MM.1S (cell line): ENCODE data around the gene C1orf50.

Experiments
- EZH2 ChIP-seq: fragments of 300-600 bp; sonication (generic); optimal IDR thresholded peaks from 2 replicates; pipeline ENCODE3; 2017; ENCODE audit warnings: low read depth, mild to moderate bottlenecking, antibody characterized with exemption, low read length, mixed read lengths
- TF ChIP-seq, protein P1 (sequence below): fragments of 300-600 bp; sonication (generic); IDR thresholded peaks from 2 replicates; pipeline ENCODE4 v1.5.1; 2016; ENCODE audit warnings: antibody characterized with exemption, low read length, mixed read lengths

DNA sequence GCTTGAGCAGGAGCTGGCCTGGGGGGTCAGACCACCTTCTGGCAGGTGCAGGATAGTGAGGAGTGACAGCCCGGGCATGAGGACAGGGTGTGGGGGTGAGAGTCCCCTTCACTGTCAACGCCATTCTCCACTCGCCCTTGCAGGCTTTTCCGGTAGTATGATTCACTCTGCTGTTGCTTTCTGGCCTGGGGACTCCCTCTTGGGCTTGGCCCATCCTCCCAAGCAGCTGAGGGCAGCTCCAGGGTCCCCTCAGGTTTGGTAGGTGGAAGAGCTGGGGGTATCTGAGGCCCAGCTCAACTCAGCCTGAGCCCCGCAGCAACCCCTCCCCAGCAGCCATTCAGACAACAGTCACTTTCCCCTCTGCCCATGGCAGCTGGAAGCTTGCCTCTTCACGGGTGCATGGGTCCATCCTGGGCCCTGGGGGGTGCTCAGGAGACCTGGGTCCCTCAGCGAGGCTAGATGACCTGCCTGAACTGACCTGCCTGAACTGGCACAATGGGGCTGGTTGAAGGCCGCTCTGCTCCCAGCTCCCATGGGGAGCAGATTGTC is 28.3 kb upstream of the C1orf50 start:
- no peak for TF ChIP-seq EZH2
- TF ChIP-seq, protein P1, sequence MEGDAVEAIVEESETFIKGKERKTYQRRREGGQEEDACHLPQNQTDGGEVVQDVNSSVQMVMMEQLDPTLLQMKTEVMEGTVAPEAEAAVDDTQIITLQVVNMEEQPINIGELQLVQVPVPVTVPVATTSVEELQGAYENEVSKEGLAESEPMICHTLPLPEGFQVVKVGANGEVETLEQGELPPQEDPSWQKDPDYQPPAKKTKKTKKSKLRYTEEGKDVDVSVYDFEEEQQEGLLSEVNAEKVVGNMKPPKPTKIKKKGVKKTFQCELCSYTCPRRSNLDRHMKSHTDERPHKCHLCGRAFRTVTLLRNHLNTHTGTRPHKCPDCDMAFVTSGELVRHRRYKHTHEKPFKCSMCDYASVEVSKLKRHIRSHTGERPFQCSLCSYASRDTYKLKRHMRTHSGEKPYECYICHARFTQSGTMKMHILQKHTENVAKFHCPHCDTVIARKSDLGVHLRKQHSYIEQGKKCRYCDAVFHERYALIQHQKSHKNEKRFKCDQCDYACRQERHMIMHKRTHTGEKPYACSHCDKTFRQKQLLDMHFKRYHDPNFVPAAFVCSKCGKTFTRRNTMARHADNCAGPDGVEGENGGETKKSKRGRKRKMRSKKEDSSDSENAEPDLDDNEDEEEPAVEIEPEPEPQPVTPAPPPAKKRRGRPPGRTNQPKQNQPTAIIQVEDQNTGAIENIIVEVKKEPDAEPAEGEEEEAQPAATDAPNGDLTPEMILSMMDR = no peak
